Ovary (tissue), 3 donors: Measurements from ENCODE around the gene PARD3.

ENCODE experiments used
- CTCF ChIP-seq, 3 donors: fragments of 450-650 bp in 2 of 3; fragments of 200-600 bp in 1 of 3; IDR thresholded peaks; one replicate each; pipeline versions ENCODE4 v1.5.1 to v1.8.0; 2016 to 2022; ENCODE audit warnings: antibody characterized with exemption in 3 of 3, mild to moderate bottlenecking in 1 of 3
- EP300 ChIP-seq: sonication (generic); formaldehyde crosslinking; IDR thresholded peaks from one replicate; pipeline ENCODE4 v1.6.1; 2017; ENCODE audit warnings: antibody characterized with exemption
- POLR2A ChIP-seq: fragments of 450-650 bp; IDR thresholded peaks from one replicate; pipeline ENCODE4 v1.6.1; 2017; ENCODE audit warnings: antibody characterized with exemption, mild to moderate bottlenecking, moderate library complexity
- donor health status: DM: no; HTN: no; CAD: no.

- TF ChIP-seq CTCF (IDR thresholded peaks at IDR 0.05) (no peak), POLR2A (no peak), EP300 (no peak)
These were observed 607.8 kb downstream of the PARD3 start for GRCh38 chr10:34207343-34207742.
